IMR-90 (cell line): ENCODE measurements around the gene GPC6. TPM values are rescaled to one million over a fixed set of nuclear protein-coding genes. Genes with fewer than 3 reads are reported as not detected.

Source experiments
- ATAC-seq: fragments of 200-7000 bp; cut with Tn5 transposase; 2 replicates; pipeline ENCODE4 v1.9.1; 2020; ENCODE audit warnings: low read depth, mild to moderate bottlenecking, moderate library complexity
- BruUV-seq: library from RNA; stranded (reverse); fragments of 400-500 nt; replicated peaks from 2 replicates; lab custom pipeline; 2021; lab: Mats Ljungman, UMichigan
- CTCF ChIA-PET: fragments of 300-600 bp; formaldehyde crosslinking; extraction: SDS; loops from one replicate; lab custom pipeline; 2021; ENCODE audit warnings: antibody characterized with exemption; lab: Yijun Ruan, JAX
- POLR2A ChIA-PET: fragments of 300-600 bp; sonication (Branson Sonifier 250); formaldehyde crosslinking; loops from one replicate; lab custom pipeline; 2022; ENCODE audit warnings: antibody characterized with exemption; ENCODE audit not compliant: unreplicated experiment; lab: Charles Lee
- DNase-seq: peaks from one replicate; pipeline ENCODE4 v3.0.0; 2013
- H2AFZ ChIP-seq: replicated peaks from 2 replicates; pipeline ENCODE3; 2013; ENCODE audit warnings: low read length, mild to moderate bottlenecking; ENCODE audit not compliant: poor library complexity
- H2AK5ac ChIP-seq: 2 replicates; pipeline ENCODE4 v1.6.1; 2013; ENCODE audit warnings: low read depth, low read length, inconsistent platforms
- H2AK9ac ChIP-seq: replicated peaks from 2 replicates; pipeline ENCODE3; 2013; ENCODE audit warnings: mild to moderate bottlenecking, low read depth, low read length, moderate library complexity; ENCODE audit not compliant: poor library complexity
- H2BK120ac ChIP-seq: 2 replicates; pipeline ENCODE4 v1.6.1; 2013; ENCODE audit warnings: low read depth, low read length, inconsistent platforms
- H2BK15ac ChIP-seq: 3 replicates; pipeline ENCODE4 v1.6.1; 2013; ENCODE audit warnings: low read depth, low read length, inconsistent platforms
- H2BK20ac ChIP-seq: 2 replicates; pipeline ENCODE4 v1.6.1; 2013; ENCODE audit warnings: low read depth, mild to moderate bottlenecking, inconsistent platforms, low read length, moderate library complexity
- H2BK5ac ChIP-seq: 2 replicates; pipeline ENCODE4 v1.6.1; 2013; ENCODE audit warnings: mild to moderate bottlenecking, low read depth, low read length, inconsistent platforms; ENCODE audit not compliant: poor library complexity, severe bottlenecking
- H3K14ac ChIP-seq: replicated peaks from 2 replicates; pipeline ENCODE4 v1.6.1; 2013; ENCODE audit warnings: low read depth, low read length, inconsistent platforms
- H3K18ac ChIP-seq: 2 replicates; pipeline ENCODE4 v1.6.1; 2013; ENCODE audit warnings: low read depth, low read length, control low read depth
- H3K23ac ChIP-seq: 2 replicates; pipeline ENCODE4 v1.6.1; 2013; ENCODE audit warnings: low read depth, low read length, inconsistent platforms
- H3K27ac ChIP-seq: 2 replicates; pipeline ENCODE4 v1.5.1; 2013; ENCODE audit warnings: mild to moderate bottlenecking, control low read depth, low read length; ENCODE audit not compliant: insufficient read depth
- H3K27me3 ChIP-seq: 2 replicates; pipeline ENCODE4 v1.6.1; 2013; ENCODE audit warnings: low read length; ENCODE audit not compliant: control insufficient read depth, insufficient read depth
- H3K36me3 ChIP-seq: 2 replicates; pipeline ENCODE4 v1.6.1; 2013; ENCODE audit warnings: low read length, mixed read lengths; ENCODE audit not compliant: control insufficient read depth, insufficient read depth
- H3K4ac ChIP-seq: 2 replicates; pipeline ENCODE4 v1.6.1; 2013; ENCODE audit warnings: low read depth, low read length, inconsistent platforms
- H3K4me1 ChIP-seq: 2 replicates; pipeline ENCODE4 v1.6.1; 2013; ENCODE audit warnings: low read length, mixed read lengths; ENCODE audit not compliant: control insufficient read depth, insufficient read depth
- H3K4me2 ChIP-seq: 2 replicates; pipeline ENCODE4 v1.6.1; 2013; ENCODE audit warnings: low read depth, mild to moderate bottlenecking, control low read depth, low read length, moderate library complexity
- H3K4me3 ChIP-seq: 2 replicates; pipeline ENCODE4 v1.5.1; 2013; ENCODE audit warnings: low read depth, mild to moderate bottlenecking, control low read depth, low read length, moderate library complexity; ENCODE audit not compliant: insufficient read depth
- H3K56ac ChIP-seq: 2 replicates; pipeline ENCODE4 v1.6.1; 2013; ENCODE audit warnings: low read length, inconsistent platforms; ENCODE audit not compliant: insufficient read depth; ENCODE audit errors: extremely low read depth
- H3K79me1 ChIP-seq, 2 experiments: 2 replicates each; pipeline ENCODE4 v1.6.1; 2013; ENCODE audit warnings: low read length in 2 of 2, inconsistent platforms in 1 of 2, low read depth in 1 of 2
- H3K9ac ChIP-seq: 2 replicates; pipeline ENCODE4 v1.6.1; 2013; ENCODE audit warnings: low read depth, low read length, control low read depth
- H3K9me1 ChIP-seq: 2 replicates; pipeline ENCODE4 v1.6.1; 2013; ENCODE audit warnings: low read length, inconsistent platforms; ENCODE audit not compliant: insufficient read depth
- H3K9me3 ChIP-seq: 2 replicates; pipeline ENCODE4 v1.6.1; 2013; ENCODE audit warnings: low read length; ENCODE audit not compliant: control insufficient read depth, insufficient read depth
- H4K20me1 ChIP-seq: 2 replicates; pipeline ENCODE4 v1.6.1; 2013; ENCODE audit warnings: low read length, inconsistent platforms; ENCODE audit not compliant: insufficient read depth
- H4K5ac ChIP-seq: 2 replicates; pipeline ENCODE4 v1.6.1; 2013; ENCODE audit warnings: mild to moderate bottlenecking, low read depth, low read length, control low read depth
- H4K8ac ChIP-seq, 2 experiments: 2 replicates each; pipeline ENCODE4 v1.6.1; 2013; ENCODE audit warnings: low read depth in 2 of 2, low read length in 2 of 2, control low read depth in 1 of 2, inconsistent platforms in 1 of 2
- H4K91ac ChIP-seq: 2 replicates; pipeline ENCODE4 v1.6.1; 2013; ENCODE audit warnings: low read depth, low read length, inconsistent platforms; ENCODE audit not compliant: insufficient read depth
- BHLHE40 ChIP-seq: fragments of 150-350 bp; IDR thresholded peaks from 2 replicates; pipeline ENCODE4 v1.6.1; 2016; ENCODE audit warnings: mild to moderate bottlenecking, low read depth, low read length
- CEBPB ChIP-seq: IDR thresholded peaks from 2 replicates; pipeline ENCODE4 v1.6.1; 2012; ENCODE audit warnings: low read depth, low read length, improper control_type of control experiment
- CHD1 ChIP-seq: IDR thresholded peaks from 2 replicates; pipeline ENCODE4 v1.6.1; 2012; ENCODE audit warnings: low read depth, low read length, improper control_type of control experiment
- CTCF ChIP-seq: conservative IDR thresholded peaks from 2 replicates; pipeline ENCODE4 v1.5.1; 2012; ENCODE audit warnings: mild to moderate bottlenecking, low read depth, low read length, improper control_type of control experiment
- FOS ChIP-seq: fragments of 150-350 bp; IDR thresholded peaks from 2 replicates; pipeline ENCODE4 v1.6.1; 2016; ENCODE audit warnings: low read depth, low read length
- MAFK ChIP-seq: IDR thresholded peaks from 2 replicates; pipeline ENCODE4 v1.6.1; 2012; ENCODE audit warnings: low read depth, low read length, improper control_type of control experiment
- MAZ ChIP-seq: IDR thresholded peaks from 2 replicates; pipeline ENCODE4 v1.6.1; 2012; ENCODE audit warnings: low read depth, mild to moderate bottlenecking, low read length, improper control_type of control experiment, moderate library complexity, borderline replicate concordance
- MXI1 ChIP-seq: IDR thresholded peaks from 2 replicates; pipeline ENCODE4 v1.6.1; 2012; ENCODE audit warnings: low read depth, mild to moderate bottlenecking, low read length, moderate library complexity, borderline replicate concordance
- NFE2L2 ChIP-seq: fragments of 150-350 bp; IDR thresholded peaks from 2 replicates; pipeline ENCODE4 v1.6.1; 2016; ENCODE audit warnings: low read depth, mild to moderate bottlenecking, low read length
- POLR2A ChIP-seq: IDR thresholded peaks from 2 replicates; pipeline ENCODE4 v1.6.1; 2012; ENCODE audit warnings: mild to moderate bottlenecking, low read depth, low read length
- RAD21 ChIP-seq: IDR thresholded peaks from 2 replicates; pipeline ENCODE4 v1.6.1; 2012; ENCODE audit warnings: low read length, improper control_type of control experiment
- RCOR1 ChIP-seq: IDR thresholded peaks from 2 replicates; pipeline ENCODE4 v1.6.1; 2012; ENCODE audit warnings: mild to moderate bottlenecking, low read length, improper control_type of control experiment; ENCODE audit not compliant: insufficient replicate concordance
- RFX5 ChIP-seq: IDR thresholded peaks from 2 replicates; pipeline ENCODE4 v1.8.0; 2012; ENCODE audit warnings: low read depth, mild to moderate bottlenecking, low read length, moderate library complexity
- SMC3 ChIP-seq: fragments of 150-350 bp; IDR thresholded peaks from 2 replicates; pipeline ENCODE4 v1.6.1; 2016; ENCODE audit warnings: low read depth, mild to moderate bottlenecking, antibody characterized with exemption, low read length, moderate library complexity
- WGBS, 2 experiments: methylation state at CpG; one replicate each; pipeline versions ENCODE4 v1.1.5 to v1.1.7; 2013; ENCODE audit warnings: missing lambda C conversion rate in 2 of 2; ENCODE audit not compliant: insufficient read length in 1 of 2; ENCODE audit errors: extremely low coverage in 2 of 2; 5-methylcytosine and 5-hydroxymethylcytosine counted together
- dilution Hi-C: fragments of 300-500 bp; cut with HindIII; formaldehyde crosslinking; loops from one replicate; pipeline ENCODE4 v1.14.3; 2018; ENCODE audit warnings: low sequenced_read_pairs; ENCODE audit not compliant: unreplicated experiment
- in situ Hi-C: fragments of 300-500 bp; cut with MboI; formaldehyde crosslinking; loops from 3 replicates; pipeline ENCODE4 v1.14.3; 2019; ENCODE audit warnings: low sequenced_read_pairs, inconsistent platforms, mixed read lengths
- intact Hi-C: fragments of 100-400 bp; cut with micrococcal nuclease; formaldehyde crosslinking; loops from 2 replicates; pipeline ENCODE4 v1.10.0; 2022
- polyA plus RNA-seq, 3 experiments: library from polyadenylated mRNA; depleted of rRNA; stranded (reverse); fragments of >200 nt; gene quantifications; 2 replicates each; pipeline ENCODE4 v1.2.3, GENCODE V29; 2012; ENCODE audit warnings: low replicate concordance in 1 of 3
- total RNA-seq: library from RNA; depleted of rRNA; stranded (reverse); fragments of >200 nt; gene quantifications from 2 replicates; pipeline ENCODE4 v1.2.3, GENCODE V29; 2012
- TF ChIP-seq, protein P1 (sequence below): fragments of 150-350 bp; IDR thresholded peaks from 2 replicates; pipeline ENCODE4 v1.6.1; 2016; ENCODE audit warnings: low read depth, mild to moderate bottlenecking, low read length, moderate library complexity, borderline replicate concordance

The GPC6 gene
- total and polyA plus RNA-seq, 2 of the 4 experiments (the other 2 are of a cell fraction) = 14.9 to 39.4 TPM

DNA sequence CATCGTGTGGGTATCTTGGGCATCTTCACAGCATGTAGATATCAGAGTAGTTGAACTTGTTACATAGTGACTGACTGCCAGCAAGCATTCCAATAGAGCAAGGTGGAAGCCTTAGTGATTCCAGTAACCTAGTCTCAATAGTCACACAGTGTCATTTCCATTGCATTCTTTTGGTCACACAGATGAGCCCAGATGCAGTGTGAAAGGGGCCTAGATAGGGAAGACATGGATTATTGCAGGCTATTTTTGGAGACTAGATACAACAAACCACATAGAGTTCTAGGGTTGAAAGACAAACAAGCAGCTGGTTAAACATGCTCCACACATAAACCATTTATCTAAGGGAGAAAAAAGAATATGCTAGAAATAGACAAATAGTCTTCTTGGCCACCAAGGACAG is 699.4 kb downstream of the GPC6 start:
- no peak overlapping the region for H2BK120ac ChIP-seq
- no peaks in the 10 kb centered on the region for H3K36me3 ChIP-seq
- BruUV-seq = no TSS peak
- no CpG with 5 or more reads among the region's 1 CpG for WGBS, 2 experiments
- 0 out of 2 replicates have a peak, but pooled peaks cover 4% of the 10 kb centered on the region for H3K9me1 ChIP-seq
- 0 out of 2 replicates have a peak, but pooled peaks cover 2% of the 10 kb centered on the region for H3K4me1 ChIP-seq
- H4K91ac ChIP-seq = no peak overlapping the region
- dilution Hi-C loops = no loop called here
- no peak overlapping the region for H3K4ac ChIP-seq
- POLR2A ChIA-PET = no interaction called here
- CTCF ChIA-PET = no interaction called here
- H3K4me3 ChIP-seq = no peak overlapping the region
- intact Hi-C loops = no loop called here
- H2AK5ac ChIP-seq = no peak overlapping the region
- no peak for ATAC-seq
- no peaks in the 10 kb centered on the region for H4K20me1 ChIP-seq
- H3K23ac ChIP-seq = no peak overlapping the region
- no peak overlapping the region for H2AK9ac ChIP-seq
- no peak overlapping the region for H3K18ac ChIP-seq
- in situ Hi-C loops = no loop called here
- H2BK20ac ChIP-seq = no peak overlapping the region
- H4K5ac ChIP-seq = no peak overlapping the region
- H3K27me3 ChIP-seq = no peaks in the 10 kb centered on the region
- H3K14ac ChIP-seq = no peak overlapping the region
- H2BK15ac ChIP-seq = no peak overlapping the region
- H2AFZ ChIP-seq = no peak overlapping the region
- peaks cover 4% of the 10 kb centered on the region; the same call in 1 of the 2 replicates for H3K9me3 ChIP-seq
- H3K27ac ChIP-seq = no peak overlapping the region
- H3K4me2 ChIP-seq = no peak overlapping the region
- DNase-seq = no peak
- H4K8ac ChIP-seq = no peak overlapping the region
- TF ChIP-seq RCOR1 = no peak
- TF ChIP-seq CTCF = no peak
- no peak for TF ChIP-seq NFE2L2
- no peak for TF ChIP-seq CHD1
- no peak for TF ChIP-seq MAZ
- no peak for TF ChIP-seq RFX5
- TF ChIP-seq CEBPB = no peak
- no peak for TF ChIP-seq MAFK
- TF ChIP-seq MXI1 = no peak
- no peak for TF ChIP-seq SMC3
- no peak for TF ChIP-seq RAD21
- no peak for TF ChIP-seq FOS
- no peak for TF ChIP-seq BHLHE40
- TF ChIP-seq POLR2A = no peak
- TF ChIP-seq, protein P1, sequence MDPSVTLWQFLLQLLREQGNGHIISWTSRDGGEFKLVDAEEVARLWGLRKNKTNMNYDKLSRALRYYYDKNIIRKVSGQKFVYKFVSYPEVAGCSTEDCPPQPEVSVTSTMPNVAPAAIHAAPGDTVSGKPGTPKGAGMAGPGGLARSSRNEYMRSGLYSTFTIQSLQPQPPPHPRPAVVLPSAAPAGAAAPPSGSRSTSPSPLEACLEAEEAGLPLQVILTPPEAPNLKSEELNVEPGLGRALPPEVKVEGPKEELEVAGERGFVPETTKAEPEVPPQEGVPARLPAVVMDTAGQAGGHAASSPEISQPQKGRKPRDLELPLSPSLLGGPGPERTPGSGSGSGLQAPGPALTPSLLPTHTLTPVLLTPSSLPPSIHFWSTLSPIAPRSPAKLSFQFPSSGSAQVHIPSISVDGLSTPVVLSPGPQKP = no peak
- no peak overlapping the region for H3K56ac ChIP-seq
- H2BK5ac ChIP-seq = no peak overlapping the region
- H3K79me1 ChIP-seq = no peaks in the 10 kb centered on the region
- no peak overlapping the region for H3K9ac ChIP-seq
